Measurements from ENCODE around the gene TPCN1. TPM values are rescaled to one million over a fixed set of nuclear protein-coding genes. Genes with fewer than 3 reads are reported as not detected.
A peak's percentile ranks its signal among the peaks of the same experiment; 100 is the strongest.

Gene TPCN1
- total and polyA plus RNA-seq, 3 experiments from 2014 or later = 10.1 to 24.1 (median 21.3) TPM

DNA sequence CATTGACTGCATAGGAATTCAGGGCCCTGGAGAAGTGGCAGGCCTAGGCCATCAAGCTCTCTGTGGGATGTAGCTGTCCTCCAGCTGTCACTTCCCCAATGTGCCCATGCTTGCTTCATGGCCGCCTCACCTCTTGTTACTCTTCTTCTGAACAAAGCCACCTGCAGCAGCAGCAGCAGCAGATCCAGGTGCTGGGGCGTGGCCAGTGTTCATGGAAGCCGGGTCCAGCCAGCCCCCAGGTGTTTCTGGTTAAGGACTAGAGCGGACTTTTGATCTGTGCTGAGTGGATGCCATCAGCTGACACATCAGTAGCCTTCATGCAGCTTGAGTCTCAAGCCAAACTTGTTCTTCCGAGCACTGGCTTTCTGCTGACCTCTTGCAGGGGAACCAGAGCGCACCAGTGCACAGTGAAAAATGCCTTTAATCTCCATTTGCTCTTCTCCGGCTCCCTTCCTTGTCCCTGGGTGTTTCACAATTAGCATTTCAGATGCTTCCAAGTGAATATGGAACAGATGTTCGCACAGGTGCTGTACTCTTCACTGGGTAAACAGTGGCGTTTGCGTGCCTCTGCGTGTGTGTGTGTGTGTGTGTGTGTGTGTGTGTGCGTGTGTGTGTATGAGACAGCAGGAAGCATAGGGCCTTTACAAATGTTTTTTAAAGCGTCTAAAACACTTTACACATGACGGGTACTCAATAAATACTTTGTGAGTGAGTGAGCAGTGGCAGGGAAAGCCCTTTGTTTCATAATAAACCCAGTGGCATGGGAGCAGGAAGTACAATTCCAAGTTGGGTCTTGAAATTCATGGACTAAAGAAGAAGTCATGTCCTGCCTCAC lies 20.1 kb downstream of the TPCN1 start:
- Histone ChIP-seq H3K36me3 (ENCODE audit: insufficient read depth, low read length) (peaks cover 9% of the 10 kb centered on the region), H3K27ac (ENCODE audit: low read depth, low read length) (no peak overlapping the region), H3K27me3 (ENCODE audit: insufficient read depth, low read length, poor library complexity, severe bottlenecking) (no peaks in the 10 kb centered on the region), H3K4me1 (ENCODE audit: insufficient read depth, low read length) (peaks cover 1% of the 10 kb centered on the region), H3K4me3 (ENCODE audit: low read length) (no peak overlapping the region), H3K9me3 (ENCODE audit: low read length) (no peaks in the 10 kb centered on the region)
- no peak overlapping the region for H3K4me3 Mint-ChIP-seq
- H3K9me3 Mint-ChIP-seq = no peaks in the 10 kb centered on the region
- H3K27me3 Mint-ChIP-seq = no peaks in the 10 kb centered on the region
- peaks cover 0 to 7% (median 0%) of the 10 kb centered on the region in 3 donors for H3K4me1 Mint-ChIP-seq
- DNase-seq = no peak
- H3K36me3 Mint-ChIP-seq = peaks cover 5 to 66% (median 17%) of the 10 kb centered on the region in 3 donors
- ChIA-PET CTCF (no interaction called here), POLR2A (no interaction called here)
- peak overlapping the region in 1 of 8 donors; percentile 29 for H3K27ac Mint-ChIP-seq

DNA sequence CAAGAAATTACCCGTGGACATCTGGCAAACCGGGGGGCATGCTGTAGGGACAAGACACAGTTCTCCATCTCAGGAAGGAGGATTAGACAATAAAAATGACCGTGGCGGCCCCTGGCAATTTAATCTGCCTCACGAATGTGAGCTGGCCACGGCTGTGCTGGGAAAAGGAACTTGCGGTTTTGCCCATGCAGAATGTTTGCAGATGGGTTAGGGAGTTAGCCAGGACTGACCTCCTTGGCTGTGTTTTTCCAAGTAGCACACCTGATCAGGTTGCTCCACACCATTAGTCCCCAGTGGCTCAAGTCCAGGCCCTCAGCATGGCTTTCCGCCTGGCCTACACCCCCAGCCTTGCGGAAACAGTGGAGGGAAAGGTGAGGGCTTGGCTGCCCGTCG lies 20.8 kb downstream of the TPCN1 start:
- Histone ChIP-seq H3K27ac (ENCODE audit: low read depth, low read length) (no peak overlapping the region), H3K4me3 (ENCODE audit: low read length) (no peak overlapping the region), H3K36me3 (ENCODE audit: insufficient read depth, low read length) (peaks cover 9% of the 10 kb centered on the region), H3K4me1 (ENCODE audit: insufficient read depth, low read length) (no peaks in the 10 kb centered on the region), H3K9me3 (ENCODE audit: low read length) (no peaks in the 10 kb centered on the region), H3K27me3 (ENCODE audit: insufficient read depth, low read length, poor library complexity, severe bottlenecking) (no peaks in the 10 kb centered on the region)
- no peak overlapping the region for H3K4me3 Mint-ChIP-seq
- peaks cover 5 to 68% (median 17%) of the 10 kb centered on the region in 3 donors for H3K36me3 Mint-ChIP-seq
- no peak overlapping the region for H3K27ac Mint-ChIP-seq
- DNase-seq = no peak
- POLR2A ChIA-PET = no interaction called here
- H3K4me1 Mint-ChIP-seq = peaks cover 0 to 7% (median 0%) of the 10 kb centered on the region in 3 donors
- CTCF ChIA-PET = no interaction called here
- no peaks in the 10 kb centered on the region for H3K9me3 Mint-ChIP-seq
- no peaks in the 10 kb centered on the region for H3K27me3 Mint-ChIP-seq

DNA sequence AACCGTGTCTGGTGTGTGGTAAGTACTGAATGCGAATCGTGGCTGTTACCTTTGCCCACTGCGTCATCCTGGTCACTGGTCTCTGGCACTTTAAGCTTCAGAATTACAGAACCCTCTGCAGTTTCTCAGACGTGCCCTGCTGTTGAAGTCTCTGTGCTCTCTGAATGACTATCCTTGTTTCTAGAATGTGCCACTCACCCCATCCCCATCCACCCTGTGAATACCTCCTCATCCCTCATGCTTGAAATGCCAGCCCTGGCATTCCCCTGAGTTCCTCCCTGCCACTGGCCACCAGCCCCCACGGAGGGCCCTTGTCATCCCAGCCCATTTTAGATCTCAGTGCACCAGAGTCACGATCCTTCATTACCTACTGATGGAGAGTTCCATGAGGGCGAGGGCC lies 21.3 kb downstream of the TPCN1 start:
- Mint-ChIP-seq H3K36me3 (peaks cover 5 to 71% (median 17%) of the 10 kb centered on the region in 3 donors), H3K4me3 (no peak overlapping the region), H3K9me3 (no peaks in the 10 kb centered on the region), H3K4me1 (peaks cover 0 to 7% (median 0%) of the 10 kb centered on the region in 3 donors), H3K27ac (peak overlapping the region in 2 of 8 donors; percentile 47 to 83), H3K27me3 (no peaks in the 10 kb centered on the region)
- peaks cover 9% of the 10 kb centered on the region for H3K36me3 ChIP-seq (ENCODE audit: insufficient read depth, low read length)
- H3K27me3 ChIP-seq (ENCODE audit: insufficient read depth, low read length, poor library complexity, severe bottlenecking) = no peaks in the 10 kb centered on the region
- ChIA-PET POLR2A (no interaction called here), CTCF (no interaction called here)
- H3K9me3 ChIP-seq (ENCODE audit: low read length) = no peaks in the 10 kb centered on the region
- no peaks in the 10 kb centered on the region for H3K4me1 ChIP-seq (ENCODE audit: insufficient read depth, low read length)
- DNase-seq = no peak
- H3K27ac ChIP-seq (ENCODE audit: low read depth, low read length) = no peak overlapping the region
- H3K4me3 ChIP-seq (ENCODE audit: low read length) = no peak overlapping the region

DNA sequence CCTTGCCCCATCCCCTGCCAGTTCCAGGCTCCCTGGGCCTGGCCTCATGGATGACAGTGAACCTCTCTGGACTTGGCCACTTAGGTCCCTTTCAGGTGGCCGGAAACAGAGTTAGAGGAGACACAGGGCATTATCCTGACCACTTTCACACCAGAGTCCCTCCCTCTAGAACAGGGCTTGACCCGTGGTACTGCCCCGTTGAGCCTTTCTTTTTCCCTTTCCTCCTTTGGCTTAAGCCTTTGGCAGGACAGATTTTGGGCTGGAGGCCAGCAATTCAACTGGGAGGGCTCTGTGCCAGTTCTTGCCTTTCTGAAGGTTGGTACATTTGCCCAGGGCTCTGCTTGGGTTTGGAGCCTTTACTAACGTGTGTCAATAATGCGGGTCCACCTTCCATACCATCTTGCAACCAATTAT lies 22.8 kb downstream of the TPCN1 start:
- no peak overlapping the region for H3K27ac ChIP-seq (ENCODE audit: low read depth, low read length)
- no peaks in the 10 kb centered on the region for H3K9me3 ChIP-seq (ENCODE audit: low read length)
- H3K36me3 ChIP-seq (ENCODE audit: insufficient read depth, low read length) = peaks cover 9% of the 10 kb centered on the region
- DNase-seq = no peak
- Mint-ChIP-seq H3K36me3 (peaks cover 5 to 77% (median 20%) of the 10 kb centered on the region in 3 donors), H3K4me1 (peaks cover 0 to 7% (median 0%) of the 10 kb centered on the region in 3 donors), H3K9me3 (no peaks in the 10 kb centered on the region), H3K27ac (no peak overlapping the region), H3K4me3 (no peak overlapping the region), H3K27me3 (no peaks in the 10 kb centered on the region)
- ChIA-PET CTCF (no interaction called here), POLR2A (no interaction called here)
- no peak overlapping the region for H3K4me3 ChIP-seq (ENCODE audit: low read length)
- H3K27me3 ChIP-seq (ENCODE audit: insufficient read depth, low read length, poor library complexity, severe bottlenecking) = no peaks in the 10 kb centered on the region
- H3K4me1 ChIP-seq (ENCODE audit: insufficient read depth, low read length) = no peaks in the 10 kb centered on the region

DNA sequence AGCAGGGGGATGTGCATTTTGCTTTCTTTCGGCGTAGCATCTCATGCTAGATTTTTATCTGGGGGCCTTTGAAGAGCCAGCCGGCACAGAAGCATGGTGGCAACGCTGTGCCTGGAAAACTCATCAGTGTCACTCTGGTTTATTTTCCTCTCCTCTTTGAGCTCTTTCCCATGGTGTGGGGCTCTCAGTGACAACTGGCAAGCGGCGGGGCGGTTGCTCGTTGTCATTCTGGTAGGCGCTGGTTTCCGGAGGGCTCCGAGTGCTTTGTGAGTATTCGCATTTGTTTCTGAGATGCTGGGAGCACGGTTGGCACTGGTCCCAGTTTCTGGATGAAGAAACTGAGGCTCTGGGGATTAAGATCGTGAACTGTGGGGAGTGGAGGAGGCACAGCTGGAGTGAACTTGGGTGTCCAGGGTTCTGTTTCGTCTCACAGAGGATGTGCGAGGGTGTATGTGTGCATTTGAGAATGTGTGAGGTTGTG lies 23.3 kb downstream of the TPCN1 start:
- POLR2A ChIA-PET = no interaction called here
- CTCF ChIA-PET = no interaction called here
- Mint-ChIP-seq H3K27ac (no peak overlapping the region), H3K4me3 (no peak overlapping the region), H3K27me3 (no peaks in the 10 kb centered on the region), H3K4me1 (peaks cover 0 to 3% (median 0%) of the 10 kb centered on the region in 3 donors), H3K9me3 (no peaks in the 10 kb centered on the region), H3K36me3 (peaks cover 5 to 77% (median 18%) of the 10 kb centered on the region in 3 donors)
- no peak for DNase-seq
- Histone ChIP-seq H3K4me3 (ENCODE audit: low read length) (no peak overlapping the region), H3K4me1 (ENCODE audit: insufficient read depth, low read length) (no peaks in the 10 kb centered on the region), H3K27ac (ENCODE audit: low read depth, low read length) (no peak overlapping the region), H3K36me3 (ENCODE audit: insufficient read depth, low read length) (peaks cover 9% of the 10 kb centered on the region), H3K27me3 (ENCODE audit: insufficient read depth, low read length, poor library complexity, severe bottlenecking) (no peaks in the 10 kb centered on the region), H3K9me3 (ENCODE audit: low read length) (no peaks in the 10 kb centered on the region)

DNA sequence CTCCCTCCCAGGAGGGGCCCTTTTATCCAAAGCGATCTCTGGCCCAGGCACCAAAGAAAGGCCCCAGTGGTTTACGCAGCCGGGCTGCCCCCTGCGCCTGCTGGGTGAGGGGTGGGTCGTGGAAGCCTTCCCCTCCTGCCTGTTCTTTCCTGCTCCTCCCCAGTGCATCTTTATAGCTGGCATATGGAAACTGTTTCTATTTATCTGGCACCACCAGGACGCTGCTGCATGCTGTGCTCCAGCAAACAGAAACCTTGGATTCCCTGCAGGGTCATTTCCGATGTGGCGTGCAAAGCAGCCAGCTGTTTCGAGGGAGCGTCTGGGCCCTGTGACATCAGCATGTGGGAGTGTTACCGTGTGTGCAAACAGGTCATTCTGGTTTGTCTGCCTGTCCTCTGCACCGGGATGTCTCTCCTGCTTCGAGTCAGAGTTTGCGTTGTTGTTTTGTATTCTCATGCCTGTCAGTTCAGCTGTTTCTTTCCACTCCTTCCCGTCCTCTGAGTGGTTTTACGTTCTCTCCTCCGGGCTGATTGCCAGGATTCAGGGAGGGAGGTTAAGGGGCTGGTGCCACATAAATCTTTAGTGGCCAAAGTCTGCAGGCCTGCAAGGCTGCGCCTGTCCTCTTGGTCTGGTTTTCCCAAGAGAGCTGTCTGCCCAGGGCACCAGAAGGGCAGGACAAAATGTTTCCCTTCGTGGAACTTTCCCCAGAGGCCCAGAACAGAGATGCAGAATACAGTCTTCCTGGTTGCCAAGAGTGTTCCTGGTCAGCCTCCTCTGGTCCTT lies 24.6 kb downstream of the TPCN1 start:
- peak overlapping the region in 1 of 7 donors; percentile 15 for H3K4me3 Mint-ChIP-seq
- H3K27me3 ChIP-seq (ENCODE audit: insufficient read depth, low read length, poor library complexity, severe bottlenecking) = no peaks in the 10 kb centered on the region

DNA sequence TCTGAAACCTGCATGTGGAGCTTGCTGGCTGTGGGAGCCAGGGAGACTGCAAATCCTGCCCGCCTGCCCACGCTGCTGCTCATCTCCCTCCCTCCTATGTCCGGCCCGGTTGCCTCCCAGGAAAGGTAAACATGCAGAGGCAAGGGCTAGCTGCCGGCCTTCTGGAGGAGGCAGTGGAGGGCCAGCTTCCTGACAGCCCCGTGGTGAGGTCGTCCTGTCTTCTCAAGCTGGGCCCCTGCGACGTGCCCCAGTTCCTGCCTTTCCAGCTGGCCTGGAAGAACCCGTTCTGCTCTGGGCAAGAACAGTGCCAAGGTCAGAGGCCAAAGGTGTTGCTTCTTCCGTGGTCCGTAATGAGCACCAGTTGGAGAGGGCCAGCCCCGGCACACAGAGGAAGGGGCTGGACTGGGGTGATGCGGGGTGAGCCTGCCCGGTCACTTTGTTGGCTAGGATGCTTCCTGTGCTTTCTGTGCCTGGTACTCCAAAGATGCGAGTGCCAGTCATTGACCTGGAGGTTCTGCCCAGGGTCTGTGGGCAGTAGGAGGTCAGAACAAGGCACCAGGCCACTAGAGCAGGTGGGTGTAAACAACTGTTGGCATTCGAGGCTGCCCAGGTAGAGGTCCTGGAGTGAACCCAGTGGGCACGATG lies 25.3 kb downstream of the TPCN1 start:
- no peaks in the 10 kb centered on the region for H3K4me1 ChIP-seq (ENCODE audit: insufficient read depth, low read length)
- CTCF ChIA-PET = no interaction called here
- no peaks in the 10 kb centered on the region for H3K9me3 ChIP-seq (ENCODE audit: low read length)
- H3K4me3 ChIP-seq (ENCODE audit: low read length) = no peak overlapping the region
- POLR2A ChIA-PET = no interaction called here
- H3K27me3 ChIP-seq (ENCODE audit: insufficient read depth, low read length, poor library complexity, severe bottlenecking) = no peaks in the 10 kb centered on the region
- H3K27ac ChIP-seq (ENCODE audit: low read depth, low read length) = no peak overlapping the region
- Mint-ChIP-seq H3K4me1 (no peaks in the 10 kb centered on the region), H3K36me3 (peaks cover 5 to 67% (median 9%) of the 10 kb centered on the region in 3 donors), H3K27me3 (no peaks in the 10 kb centered on the region), H3K4me3 (no peak overlapping the region), H3K27ac (peak overlapping the region in 2 of 8 donors; percentile 1 to 29), H3K9me3 (no peaks in the 10 kb centered on the region)
- no peak for DNase-seq
- peaks cover 9% of the 10 kb centered on the region for H3K36me3 ChIP-seq (ENCODE audit: insufficient read depth, low read length)

More for the DNA sequence above, 24.6 kb downstream of the TPCN1 start:
- H3K27ac ChIP-seq (ENCODE audit: low read depth, low read length) = no peak overlapping the region
- ChIA-PET CTCF (no interaction called here), POLR2A (no interaction called here)
- Mint-ChIP-seq H3K27ac (no peak overlapping the region), H3K27me3 (no peaks in the 10 kb centered on the region), H3K9me3 (no peaks in the 10 kb centered on the region), H3K36me3 (peaks cover 5 to 69% (median 10%) of the 10 kb centered on the region in 3 donors), H3K4me1 (peaks cover 0 to 3% (median 0%) of the 10 kb centered on the region in 3 donors)
- H3K36me3 ChIP-seq (ENCODE audit: insufficient read depth, low read length) = peaks cover 9% of the 10 kb centered on the region
- no peak for DNase-seq
- no peaks in the 10 kb centered on the region for H3K4me1 ChIP-seq (ENCODE audit: insufficient read depth, low read length)
- no peaks in the 10 kb centered on the region for H3K9me3 ChIP-seq (ENCODE audit: low read length)
- H3K4me3 ChIP-seq (ENCODE audit: low read length) = no peak overlapping the region

Data from CD8-positive, alpha-beta memory T cell (primary cell).